ENCODE results near the gene DYNLT1.

Gene DYNLT1

GRCh38 chr6:158591810-158592209 lies 52.7 kb downstream of the DYNLT1 start:
- DNase-seq, result no peak

- no peak for DNase-seq
Observed at GRCh38 chr6:158591134-158591809, 53.3 kb downstream of the DYNLT1 start.

DNA sequence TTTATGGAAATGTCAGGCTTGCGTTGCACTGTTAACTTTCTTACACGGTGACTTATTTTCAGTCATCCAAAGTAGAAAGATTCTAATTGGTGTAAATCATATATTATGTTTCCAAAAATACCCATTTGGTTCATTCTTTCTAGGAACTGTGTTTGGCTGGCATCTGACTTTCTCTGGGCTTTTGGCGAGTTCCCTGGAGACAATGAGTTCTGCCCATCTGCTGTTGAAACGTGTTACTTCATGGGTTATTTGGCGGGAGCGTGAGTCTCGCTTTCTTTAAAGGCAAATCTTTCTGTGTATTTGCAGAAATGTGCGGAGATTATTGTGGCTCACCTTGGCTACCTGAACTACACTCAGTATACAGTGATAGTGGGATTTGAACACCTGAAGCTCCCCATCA lies 55.2 kb downstream of the DYNLT1 start:
- no peak for DNase-seq

DNA sequence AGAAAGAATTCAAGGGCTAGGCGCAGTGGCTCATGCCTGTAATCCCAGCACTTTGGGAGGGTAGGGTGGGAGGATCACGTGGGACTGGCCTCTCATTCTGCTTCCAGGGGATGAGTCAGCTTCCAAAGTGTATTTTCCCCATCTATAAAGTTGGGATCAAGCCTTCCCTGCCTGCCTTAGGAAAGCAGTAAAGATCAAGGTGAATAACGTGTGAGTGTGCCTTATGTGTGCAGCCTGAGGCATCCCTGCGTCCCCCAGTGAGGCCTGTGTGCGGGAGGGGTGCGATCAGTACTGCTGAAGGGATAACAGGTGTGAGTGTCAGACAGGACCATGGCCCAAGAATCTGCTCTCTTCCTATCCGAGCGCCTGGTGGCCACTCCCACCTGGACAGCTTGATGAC lies 57.9 kb downstream of the DYNLT1 start:
- no peak for DNase-seq
